HFFc6 (cell line): ENCODE results near the gene NFIA. TPM values are rescaled to one million over a fixed set of nuclear protein-coding genes. Genes with fewer than 3 reads are reported as not detected.

ENCODE experiments used
- DNase-seq: peaks from one replicate; pipeline ENCODE4 v3.0.0-alpha.2; 2018
- H3K27ac Mint-ChIP-seq: 2 replicates; pipeline ENCODE4 v1.8.0; 2020; ENCODE audit warnings: mild to moderate bottlenecking, mixed read lengths
- H3K27me3 Mint-ChIP-seq: 2 replicates; pipeline ENCODE4 v1.8.0; 2021; ENCODE audit warnings: mild to moderate bottlenecking, moderate library complexity, mixed read lengths; ENCODE audit not compliant: insufficient read depth
- H3K36me3 Mint-ChIP-seq: 2 replicates; pipeline ENCODE4 v1.8.0; 2021; ENCODE audit warnings: low read depth, mixed read lengths
- H3K4me1 Mint-ChIP-seq: 2 replicates; pipeline ENCODE4 v1.8.0; 2020; ENCODE audit warnings: low read depth, mixed read lengths
- H3K4me3 Mint-ChIP-seq: 2 replicates; pipeline ENCODE4 v1.8.0; 2020; ENCODE audit warnings: mild to moderate bottlenecking, moderate library complexity, mixed read lengths
- H3K9me3 Mint-ChIP-seq: 2 replicates; pipeline ENCODE4 v1.8.0; 2020; ENCODE audit warnings: mild to moderate bottlenecking, mixed read lengths
- CTCF ChIP-seq: fragments of 200-600 bp; sonication (generic); IDR thresholded peaks from 2 replicates; pipeline ENCODE4 v1.5.0; 2021; ENCODE audit warnings: antibody characterized with exemption, mild to moderate bottlenecking
- total RNA-seq, 6 experiments: library from RNA; stranded (reverse); fragmentation: NEBNext Ultra II Directional; extraction: Animal tissue kit (Norgen Biotek cat#: 25700); gene quantifications; 2 replicates in 1 of 6; 3 replicates in 5 of 6; pipeline ENCODE4 v1.2.3, GENCODE V29; 2021

Gene NFIA
- total RNA-seq, 6 experiments from 2014 or later, result 8.5 to 11.3 (median 10.4) TPM

DNA sequence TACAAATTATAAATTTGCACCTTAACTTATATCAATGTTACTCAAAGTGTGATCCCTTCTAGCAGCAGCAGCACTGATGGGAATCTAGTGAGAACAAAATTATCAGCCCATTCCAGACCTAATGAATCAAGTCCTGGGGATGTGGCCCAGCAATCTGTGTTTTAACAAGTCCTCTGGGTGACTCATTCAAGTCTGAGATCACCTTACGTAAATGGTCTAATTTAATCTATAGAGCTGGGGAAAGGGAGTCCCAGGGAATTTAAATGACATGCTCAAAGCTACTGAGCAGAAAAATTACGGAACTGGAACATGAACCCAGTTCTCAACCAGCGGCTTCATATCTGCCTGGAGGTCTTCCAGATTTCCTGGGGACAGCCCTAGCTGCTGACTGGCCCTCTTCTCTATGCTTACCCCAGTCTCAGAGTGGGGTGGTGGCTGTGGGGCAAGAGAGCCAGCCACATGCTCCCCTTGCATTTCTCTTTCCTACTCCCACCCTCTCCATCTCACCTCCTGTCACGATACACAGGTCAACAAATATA, 422.6 kb downstream of the NFIA start:
- Mint-ChIP-seq H3K9me3 (no peaks in the 10 kb centered on the region; the same call in 1 of the 2 replicates), H3K36me3 (no peaks in the 10 kb centered on the region), H3K4me3 (no peak overlapping the region), H3K4me1 (peaks cover 6% of the 10 kb centered on the region; the same call in 1 of the 2 replicates), H3K27me3 (peaks cover 9% of the 10 kb centered on the region), H3K27ac (no peak overlapping the region)
- DNase-seq, result peak; percentile 24
- no peak for TF ChIP-seq CTCF

GRCh38 chr1:61506236-61506635, 423.9 kb downstream of the NFIA start:
- H3K9me3 Mint-ChIP-seq, result no peaks in the 10 kb centered on the region; the same call in 1 of the 2 replicates
- H3K4me1 Mint-ChIP-seq, result peaks cover 6% of the 10 kb centered on the region; the same call in 1 of the 2 replicates
- no peak for TF ChIP-seq CTCF
- DNase-seq, result peak; percentile 10
- H3K4me3 Mint-ChIP-seq, result no peak overlapping the region
- peaks cover 12% of the 10 kb centered on the region for H3K27me3 Mint-ChIP-seq
- no peaks in the 10 kb centered on the region for H3K36me3 Mint-ChIP-seq
- H3K27ac Mint-ChIP-seq, result no peak overlapping the region

- H3K36me3 Mint-ChIP-seq, result no peaks in the 10 kb centered on the region
- H3K27ac Mint-ChIP-seq, result no peak overlapping the region
- H3K4me1 Mint-ChIP-seq, result peaks cover 6% of the 10 kb centered on the region; the same call in 1 of the 2 replicates
- H3K4me3 Mint-ChIP-seq, result no peak overlapping the region
- H3K9me3 Mint-ChIP-seq, result no peaks in the 10 kb centered on the region; the same call in 1 of the 2 replicates
- no peak for DNase-seq
- H3K27me3 Mint-ChIP-seq, result peaks cover 14% of the 10 kb centered on the region
- TF ChIP-seq CTCF, result no peak
These were observed 424.7 kb downstream of the NFIA start for GRCh38 chr1:61506944-61507500.
